ENCODE results near the gene MEN1.

Gene MEN1

GRCh38 chr11:64801561-64802369 lies 8.6 kb downstream of the MEN1 start:
- peak; percentile 30 for DNase-seq (ENCODE audit: low spot score)

GRCh38 chr11:64801158-64801464 lies 9.2 kb downstream of the MEN1 start:
- peak; percentile 42 for DNase-seq (ENCODE audit: low spot score)

GRCh38 chr11:64800303-64801157 lies 9.8 kb downstream of the MEN1 start:
- no peak for DNase-seq (ENCODE audit: low spot score)

GRCh38 chr11:64799623-64800302 lies 10.6 kb downstream of the MEN1 start:
- DNase-seq (ENCODE audit: low spot score): peak; percentile 65

GRCh38 chr11:64799256-64799622 lies 11.1 kb downstream of the MEN1 start:
- DNase-seq (ENCODE audit: low spot score): no peak

- DNase-seq (ENCODE audit: low spot score): no peak
Measured at GRCh38 chr11:64796757-64797541, 13.4 kb downstream of the MEN1 start.

- DNase-seq (ENCODE audit: low spot score): no peak
Measured at GRCh38 chr11:64796047-64796756, 14.1 kb downstream of the MEN1 start.

GRCh38 chr11:64794526-64794925 lies 15.8 kb downstream of the MEN1 start:
- no peak for DNase-seq (ENCODE audit: low spot score)

- DNase-seq (ENCODE audit: low spot score): no peak
Measured at GRCh38 chr11:64793271-64794160, 16.8 kb downstream of the MEN1 start.

GRCh38 chr11:64792482-64792881 lies 17.9 kb downstream of the MEN1 start:
- DNase-seq (ENCODE audit: low spot score): no peak

GRCh38 chr11:64791781-64792291 lies 18.5 kb downstream of the MEN1 start:
- no peak for DNase-seq (ENCODE audit: low spot score)

GRCh38 chr11:64790205-64791095 lies 19.9 kb downstream of the MEN1 start:
- no peak for DNase-seq (ENCODE audit: low spot score)

- no peak for DNase-seq (ENCODE audit: low spot score)
Measured at GRCh38 chr11:64789331-64790204, 20.8 kb downstream of the MEN1 start.

- DNase-seq (ENCODE audit: low spot score): no peak
Measured at GRCh38 chr11:64788321-64789215, 21.8 kb downstream of the MEN1 start.

GRCh38 chr11:64787526-64788320 lies 22.6 kb downstream of the MEN1 start:
- DNase-seq (ENCODE audit: low spot score): peak; percentile 74

- no peak for DNase-seq (ENCODE audit: low spot score)
Measured at GRCh38 chr11:64786308-64786707, 24.0 kb downstream of the MEN1 start.
